ENCODE results near the gene LUZP1. TPM values are rescaled to one million over a fixed set of nuclear protein-coding genes. Genes with fewer than 3 reads are reported as not detected.

Gene LUZP1
- total RNA-seq, 1 experiment from 2014 or later = 40.2 TPM

- Histone ChIP-seq H3K27ac (ENCODE audit: low read length) (no peak overlapping the region), H3K27me3 (ENCODE audit: control insufficient read depth, insufficient read depth, low read length) (no peaks in the 10 kb centered on the region), H3K9me3 (ENCODE audit: control insufficient read depth, insufficient read depth, low read depth, low read length) (no peaks in the 10 kb centered on the region), H3K4me1 (ENCODE audit: control insufficient read depth, insufficient read depth, low read length) (no peaks in the 10 kb centered on the region), H3K4me3 (ENCODE audit: low read depth in 2 of 2, low read length in 2 of 2) (no peak overlapping the region), H3K36me3 (ENCODE audit: control insufficient read depth, insufficient read depth, low read length) (peaks cover 27% of the 10 kb centered on the region)
- no peak for TF ChIP-seq POLR2AphosphoS5 (IDR thresholded peaks at IDR 0.05; ENCODE audit: low read depth, low read length)
- TF ChIP-seq, protein P1, sequence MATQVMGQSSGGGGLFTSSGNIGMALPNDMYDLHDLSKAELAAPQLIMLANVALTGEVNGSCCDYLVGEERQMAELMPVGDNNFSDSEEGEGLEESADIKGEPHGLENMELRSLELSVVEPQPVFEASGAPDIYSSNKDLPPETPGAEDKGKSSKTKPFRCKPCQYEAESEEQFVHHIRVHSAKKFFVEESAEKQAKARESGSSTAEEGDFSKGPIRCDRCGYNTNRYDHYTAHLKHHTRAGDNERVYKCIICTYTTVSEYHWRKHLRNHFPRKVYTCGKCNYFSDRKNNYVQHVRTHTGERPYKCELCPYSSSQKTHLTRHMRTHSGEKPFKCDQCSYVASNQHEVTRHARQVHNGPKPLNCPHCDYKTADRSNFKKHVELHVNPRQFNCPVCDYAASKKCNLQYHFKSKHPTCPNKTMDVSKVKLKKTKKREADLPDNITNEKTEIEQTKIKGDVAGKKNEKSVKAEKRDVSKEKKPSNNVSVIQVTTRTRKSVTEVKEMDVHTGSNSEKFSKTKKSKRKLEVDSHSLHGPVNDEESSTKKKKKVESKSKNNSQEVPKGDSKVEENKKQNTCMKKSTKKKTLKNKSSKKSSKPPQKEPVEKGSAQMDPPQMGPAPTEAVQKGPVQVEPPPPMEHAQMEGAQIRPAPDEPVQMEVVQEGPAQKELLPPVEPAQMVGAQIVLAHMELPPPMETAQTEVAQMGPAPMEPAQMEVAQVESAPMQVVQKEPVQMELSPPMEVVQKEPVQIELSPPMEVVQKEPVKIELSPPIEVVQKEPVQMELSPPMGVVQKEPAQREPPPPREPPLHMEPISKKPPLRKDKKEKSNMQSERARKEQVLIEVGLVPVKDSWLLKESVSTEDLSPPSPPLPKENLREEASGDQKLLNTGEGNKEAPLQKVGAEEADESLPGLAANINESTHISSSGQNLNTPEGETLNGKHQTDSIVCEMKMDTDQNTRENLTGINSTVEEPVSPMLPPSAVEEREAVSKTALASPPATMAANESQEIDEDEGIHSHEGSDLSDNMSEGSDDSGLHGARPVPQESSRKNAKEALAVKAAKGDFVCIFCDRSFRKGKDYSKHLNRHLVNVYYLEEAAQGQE (IDR thresholded peaks at IDR 0.05; ENCODE audit: insufficient read depth in 1 of 2, low read depth in 2 of 2, low read length in 1 of 2) = no peak
- no peak for TF ChIP-seq CTCF (IDR thresholded peaks at IDR 0.05)
- TF ChIP-seq TCF7L2 (IDR thresholded peaks at IDR 0.05; ENCODE audit: low read depth, low read length) = no peak
- TF ChIP-seq SIN3A (IDR thresholded peaks at IDR 0.05; ENCODE audit: borderline replicate concordance, insufficient read depth, low read depth, low read length) = no peak
- no peak for ATAC-seq
- in situ Hi-C loops (cut with HindIII; ENCODE audit: low pct_unique_long_range_greater_than_20kb, low sequenced_read_pairs) (no loop called here), intact Hi-C loops (cut with micrococcal nuclease; ENCODE audit: unreplicated experiment) (no loop called here)
- ChIA-PET POLR2A (interaction anchor here (0.8 kb wide), 1 partner anchor 50 kb away, joined by 5 read pairs; the partner anchor contains the start of gene TEX46), CTCF (no interaction called here)
- no TSS peak for BruUV-seq (replicated peaks)
- DNase-seq (ENCODE audit: low read depth, low spot score) = no peak
Observed at GRCh38 chr1:23066075-23066474, 102.6 kb downstream of the LUZP1 start.

DNA sequence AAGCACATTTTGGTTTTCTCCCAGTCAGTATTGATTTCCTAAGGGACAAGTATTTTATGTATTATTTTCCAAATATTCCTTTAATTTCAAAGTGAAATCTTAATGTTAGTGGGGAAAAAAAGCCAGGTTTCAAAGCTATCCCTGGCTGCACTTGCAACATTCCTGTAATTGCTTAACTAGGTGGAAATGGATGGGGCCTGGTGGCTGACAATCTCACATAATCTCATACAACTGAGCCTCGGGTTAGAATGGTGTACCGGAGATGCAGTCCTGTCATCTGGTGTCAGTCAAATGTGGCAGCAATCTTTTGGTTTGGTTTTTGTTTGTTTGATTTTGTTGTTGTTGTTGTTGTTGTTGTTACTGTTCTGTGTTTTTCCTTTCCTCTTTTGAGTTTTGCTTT, 103.3 kb downstream of the LUZP1 start:
- DNase-seq (ENCODE audit: low read depth, low spot score) (no peak), ATAC-seq (no peak)
- Histone ChIP-seq H3K4me3 (ENCODE audit: low read depth in 2 of 2, low read length in 2 of 2) (no peak overlapping the region), H3K27me3 (ENCODE audit: control insufficient read depth, insufficient read depth, low read length) (no peaks in the 10 kb centered on the region), H3K36me3 (ENCODE audit: control insufficient read depth, insufficient read depth, low read length) (peaks cover 26% of the 10 kb centered on the region), H3K27ac (ENCODE audit: low read length) (no peak overlapping the region), H3K9me3 (ENCODE audit: control insufficient read depth, insufficient read depth, low read depth, low read length) (no peaks in the 10 kb centered on the region), H3K4me1 (ENCODE audit: control insufficient read depth, insufficient read depth, low read length) (no peaks in the 10 kb centered on the region)
- POLR2A ChIA-PET = interaction anchor here (0.8 kb wide), 1 partner anchor 50 kb away, joined by 5 read pairs; the partner anchor contains the start of gene TEX46
- CTCF ChIA-PET = no interaction called here
- in situ Hi-C loops (cut with HindIII; ENCODE audit: low pct_unique_long_range_greater_than_20kb, low sequenced_read_pairs) (no loop called here), intact Hi-C loops (cut with micrococcal nuclease; ENCODE audit: unreplicated experiment) (no loop called here)
- no peak for TF ChIP-seq TCF7L2 (IDR thresholded peaks at IDR 0.05; ENCODE audit: low read depth, low read length)
- TF ChIP-seq POLR2AphosphoS5 (IDR thresholded peaks at IDR 0.05; ENCODE audit: low read depth, low read length) = no peak
- TF ChIP-seq, protein P1 (IDR thresholded peaks at IDR 0.05; ENCODE audit: insufficient read depth in 1 of 2, low read depth in 2 of 2, low read length in 1 of 2) = no peak
- no peak for TF ChIP-seq SIN3A (IDR thresholded peaks at IDR 0.05; ENCODE audit: borderline replicate concordance, insufficient read depth, low read depth, low read length)
- no peak for TF ChIP-seq CTCF (IDR thresholded peaks at IDR 0.05)
- no TSS peak for BruUV-seq (replicated peaks)

All from Panc1 (cell line).